Measurements from ENCODE around the gene ACAD8.

ACAD8 gene

GRCh38 chr11:134253188-134253993, at the start of gene ACAD8, which contains the start of gene THYN1:
Gene ACAD8 (plus strand): TSS chr11:134253568. CDS start chr11:134253601, 33 bp downstream.
Gene THYN1 (minus strand): TSS chr11:134253352. CDS start chr11:134252882, 470 bp downstream.
- DNase-seq (ENCODE audit: low read depth): peak; percentile 91

- DNase-seq (ENCODE audit: low read depth): no peak
Measured at GRCh38 chr11:134205729-134206128, 47.6 kb upstream of the ACAD8 start.

- no peak for DNase-seq (ENCODE audit: low read depth)
Measured at GRCh38 chr11:134206185-134206584, 47.2 kb upstream of the ACAD8 start.

GRCh38 chr11:134207538-134208239, 45.7 kb upstream of the ACAD8 start:
- peak; percentile 57 for DNase-seq (ENCODE audit: low read depth)

GRCh38 chr11:134215836-134216235, 37.5 kb upstream of the ACAD8 start:
- DNase-seq (ENCODE audit: low read depth): no peak

- no peak for DNase-seq (ENCODE audit: low read depth)
Measured at GRCh38 chr11:134216816-134217215, 36.6 kb upstream of the ACAD8 start.

GRCh38 chr11:134223121-134223520, 30.2 kb upstream of the ACAD8 start:
- DNase-seq (ENCODE audit: low read depth): no peak

GRCh38 chr11:134223836-134224709, 29.3 kb upstream of the ACAD8 start, which contains the start of the genes NCAPD3 and VPS26B:
Gene NCAPD3 (minus strand): TSS chr11:134223967. CDS start chr11:134223926, 41 bp downstream.
Gene VPS26B (plus strand): TSS chr11:134224671. CDS start chr11:134225123, 452 bp downstream.
- DNase-seq (ENCODE audit: low read depth): peak; percentile 96

GRCh38 chr11:134224710-134225664, 28.4 kb upstream of the ACAD8 start:
- peak; percentile 28 for DNase-seq (ENCODE audit: low read depth)

GRCh38 chr11:134226806-134227325, 26.5 kb upstream of the ACAD8 start:
- DNase-seq (ENCODE audit: low read depth): no peak

- no peak for DNase-seq (ENCODE audit: low read depth)
Measured at GRCh38 chr11:134228625-134229024, 24.7 kb upstream of the ACAD8 start.

- no peak for DNase-seq (ENCODE audit: low read depth)
Measured at GRCh38 chr11:134229126-134229790, 24.1 kb upstream of the ACAD8 start.

- DNase-seq (ENCODE audit: low read depth): no peak
Measured at GRCh38 chr11:134230339-134230738, 23.0 kb upstream of the ACAD8 start.

- no peak for DNase-seq (ENCODE audit: low read depth)
Measured at GRCh38 chr11:134231958-134232659, 21.3 kb upstream of the ACAD8 start.

- DNase-seq (ENCODE audit: low read depth): no peak
Measured at GRCh38 chr11:134233729-134234179, 19.6 kb upstream of the ACAD8 start.

GRCh38 chr11:134235399-134235798, 18.0 kb upstream of the ACAD8 start:
- no peak for DNase-seq (ENCODE audit: low read depth)

- no peak for DNase-seq (ENCODE audit: low read depth)
Measured at GRCh38 chr11:134236834-134237556, 16.4 kb upstream of the ACAD8 start.

- DNase-seq (ENCODE audit: low read depth): no peak
Measured at GRCh38 chr11:134237557-134237922, 15.8 kb upstream of the ACAD8 start.

GRCh38 chr11:134238956-134239355, 14.4 kb upstream of the ACAD8 start:
- DNase-seq (ENCODE audit: low read depth): no peak

Measured in activated T-cell treated with anti-CD3 and anti-CD28 coated beads for 1 hour (primary cell).